ENCODE measurements around the gene ELOVL7. TPM values are rescaled to one million over a fixed set of nuclear protein-coding genes. Genes with fewer than 3 reads are reported as not detected.

The ELOVL7 gene
- total and polyA plus RNA-seq, 8 donors, result 2.3 to 15.0 (median 4.8) TPM

DNA sequence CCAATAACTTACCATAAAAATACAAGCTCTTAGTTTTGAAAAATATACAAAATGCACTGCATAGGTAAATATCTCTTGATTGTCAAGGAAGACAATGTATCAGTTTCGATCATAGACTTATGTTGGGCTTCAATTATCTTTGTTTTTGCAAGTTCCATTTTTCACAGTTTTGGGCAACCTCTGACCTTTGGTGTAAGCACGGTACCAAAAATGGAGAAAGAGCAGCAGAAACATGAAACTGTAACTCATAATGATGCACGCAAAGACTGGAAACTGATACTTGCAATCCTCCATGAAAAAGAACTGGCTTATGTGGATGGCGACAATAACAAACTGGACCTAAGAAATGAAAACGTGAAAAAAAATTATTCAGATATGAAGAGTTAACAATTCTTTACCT, 89.6 kb downstream of the ELOVL7 start:
- intact Hi-C loops (cut with DNase I), result no loop called here
- H3K27ac ChIP-seq, result no peak overlapping the region
- no peaks in the 10 kb centered on the region for H3K4me1 ChIP-seq

DNA sequence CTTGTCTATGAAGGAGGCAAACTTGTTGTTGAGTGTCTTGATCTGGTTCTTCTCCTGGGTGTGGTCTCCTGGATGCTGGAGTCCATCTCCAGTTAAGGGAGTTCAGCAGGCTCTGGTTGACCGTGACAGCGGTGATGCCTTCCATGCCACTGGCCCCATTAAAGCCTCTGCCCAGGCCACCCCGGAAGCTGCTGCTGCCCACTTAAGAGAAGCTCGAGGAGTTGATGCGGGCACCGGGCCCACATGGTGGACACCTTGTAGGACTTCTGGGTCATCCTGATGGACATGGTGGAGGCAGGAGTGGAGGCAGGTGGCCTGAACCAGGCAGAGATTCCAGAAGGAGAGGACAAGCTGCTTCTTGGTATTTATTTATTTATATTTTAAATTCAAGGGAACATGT, 99.4 kb downstream of the ELOVL7 start:
- no peaks in the 10 kb centered on the region for H3K36me3 ChIP-seq
- H3K4me3 ChIP-seq, result no peak overlapping the region
- peak in 1 of 4 donors; percentile 55 for DNase-seq
- intact Hi-C loops (cut with DNase I), result no loop called here
- peaks cover 0 to 17% of the 10 kb centered on the region in 2 donors for H3K9me3 ChIP-seq
- no peaks in the 10 kb centered on the region for H3K27me3 ChIP-seq
- no peak overlapping the region for H3K27ac ChIP-seq
- TF ChIP-seq, protein P1, sequence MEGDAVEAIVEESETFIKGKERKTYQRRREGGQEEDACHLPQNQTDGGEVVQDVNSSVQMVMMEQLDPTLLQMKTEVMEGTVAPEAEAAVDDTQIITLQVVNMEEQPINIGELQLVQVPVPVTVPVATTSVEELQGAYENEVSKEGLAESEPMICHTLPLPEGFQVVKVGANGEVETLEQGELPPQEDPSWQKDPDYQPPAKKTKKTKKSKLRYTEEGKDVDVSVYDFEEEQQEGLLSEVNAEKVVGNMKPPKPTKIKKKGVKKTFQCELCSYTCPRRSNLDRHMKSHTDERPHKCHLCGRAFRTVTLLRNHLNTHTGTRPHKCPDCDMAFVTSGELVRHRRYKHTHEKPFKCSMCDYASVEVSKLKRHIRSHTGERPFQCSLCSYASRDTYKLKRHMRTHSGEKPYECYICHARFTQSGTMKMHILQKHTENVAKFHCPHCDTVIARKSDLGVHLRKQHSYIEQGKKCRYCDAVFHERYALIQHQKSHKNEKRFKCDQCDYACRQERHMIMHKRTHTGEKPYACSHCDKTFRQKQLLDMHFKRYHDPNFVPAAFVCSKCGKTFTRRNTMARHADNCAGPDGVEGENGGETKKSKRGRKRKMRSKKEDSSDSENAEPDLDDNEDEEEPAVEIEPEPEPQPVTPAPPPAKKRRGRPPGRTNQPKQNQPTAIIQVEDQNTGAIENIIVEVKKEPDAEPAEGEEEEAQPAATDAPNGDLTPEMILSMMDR (IDR thresholded peaks at IDR 0.05), result no peak
- no peaks in the 10 kb centered on the region for H3K4me1 ChIP-seq
- ATAC-seq, result no peak

More for the DNA sequence above, 89.6 kb downstream of the ELOVL7 start:
- Histone ChIP-seq H3K9me3 (no peaks in the 10 kb centered on the region), H3K36me3 (no peaks in the 10 kb centered on the region), H3K27me3 (no peaks in the 10 kb centered on the region), H3K4me3 (no peak overlapping the region)
- no peak for DNase-seq
- TF ChIP-seq, protein P1 (IDR thresholded peaks at IDR 0.05), result no peak
- ATAC-seq, result no peak

DNA sequence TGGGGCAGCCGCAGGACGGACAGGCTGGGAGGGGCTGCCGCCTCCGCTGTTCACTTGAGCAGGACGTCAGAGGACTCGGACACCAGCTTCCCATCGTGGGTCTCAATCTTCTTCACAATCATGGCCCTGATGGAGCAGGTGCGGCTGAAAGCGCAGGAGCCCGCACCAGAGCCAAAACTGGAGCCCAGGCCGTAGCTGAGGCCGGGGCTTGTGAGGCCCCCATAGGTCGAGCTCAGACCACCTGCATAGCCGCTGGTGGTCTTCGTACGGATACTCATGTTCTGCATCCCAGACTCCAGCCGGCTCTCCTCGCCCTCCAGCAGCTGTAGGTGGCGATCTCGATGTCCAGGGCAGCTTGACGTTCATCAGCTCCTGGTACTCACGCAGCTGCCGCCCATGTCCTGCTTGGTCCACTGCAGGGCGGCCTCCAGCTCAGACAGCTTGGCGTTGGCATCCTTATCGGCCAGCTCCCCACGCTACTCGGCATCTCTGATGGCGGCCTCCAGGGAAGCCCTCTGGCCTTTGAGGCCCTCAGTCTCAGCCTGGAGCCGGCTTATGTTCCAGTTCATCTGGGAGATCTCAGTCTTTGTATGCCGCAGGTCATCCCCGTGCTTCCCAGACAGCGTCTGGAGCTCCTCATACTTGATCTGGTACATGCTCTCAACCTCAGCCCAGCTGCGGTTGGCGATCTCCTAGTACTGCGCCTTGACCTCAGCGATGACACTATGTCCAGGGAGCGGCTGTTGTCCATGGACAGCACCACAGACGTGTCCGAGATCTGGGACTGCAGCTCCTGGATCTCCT, 100.4 kb downstream of the ELOVL7 start:
- DNase-seq, result peak in 1 of 4 donors; percentile 52
- Histone ChIP-seq H3K27me3 (no peaks in the 10 kb centered on the region), H3K4me1 (no peaks in the 10 kb centered on the region), H3K36me3 (no peaks in the 10 kb centered on the region), H3K4me3 (no peak overlapping the region), H3K9me3 (peaks cover 0 to 21% of the 10 kb centered on the region in 2 donors), H3K27ac (no peak overlapping the region)
- TF ChIP-seq, protein P1 (IDR thresholded peaks at IDR 0.05), result no peak
- intact Hi-C loops (cut with DNase I), result no loop called here
- no peak for ATAC-seq

DNA sequence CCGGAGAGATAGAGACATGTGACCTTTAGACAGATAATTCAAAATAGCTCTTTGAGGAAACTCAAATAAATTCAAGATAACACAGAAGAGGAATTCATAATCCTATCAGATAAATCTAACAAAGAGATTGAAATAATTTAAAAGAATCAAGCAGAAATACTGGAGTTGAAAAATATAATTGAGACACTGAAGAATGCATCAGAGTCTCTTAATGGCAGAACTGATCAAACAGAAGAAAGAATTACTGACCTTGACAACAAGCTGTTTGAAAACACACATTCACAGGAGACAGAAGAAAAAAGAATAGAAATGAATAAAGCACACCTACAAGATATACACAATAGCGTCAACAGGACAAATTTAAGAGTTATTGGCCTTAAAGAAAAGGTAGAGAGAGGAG, 103.7 kb downstream of the ELOVL7 start:
- Histone ChIP-seq H3K36me3 (no peaks in the 10 kb centered on the region), H3K27me3 (no peaks in the 10 kb centered on the region), H3K4me3 (no peak overlapping the region), H3K9me3 (peaks cover 0 to 21% of the 10 kb centered on the region in 2 donors), H3K4me1 (no peaks in the 10 kb centered on the region), H3K27ac (no peak overlapping the region)
- intact Hi-C loops (cut with DNase I), result no loop called here
- no peak for DNase-seq
- TF ChIP-seq, protein P1 (IDR thresholded peaks at IDR 0.05), result no peak
- ATAC-seq, result no peak

DNA sequence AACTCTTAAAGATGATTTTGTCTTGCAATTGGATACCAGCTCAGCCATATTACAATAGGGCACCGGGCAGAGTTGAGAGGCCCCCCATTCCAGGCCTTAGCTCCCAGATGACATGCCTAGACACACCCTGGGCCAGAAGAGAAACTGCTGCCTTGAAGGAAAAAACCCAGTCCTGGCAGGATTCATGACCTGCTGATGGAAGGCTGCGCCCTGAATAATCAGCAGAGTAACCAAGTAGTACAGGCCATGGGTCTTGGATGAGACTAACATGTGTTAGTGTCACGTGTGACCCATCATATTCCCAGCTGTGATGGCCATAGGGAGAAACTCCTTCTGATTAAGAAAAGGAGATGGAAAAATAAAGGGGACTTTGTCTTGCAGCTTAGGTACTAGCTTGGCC, 105.1 kb downstream of the ELOVL7 start:
- TF ChIP-seq, protein P1 (IDR thresholded peaks at IDR 0.05), result no peak
- DNase-seq (no peak), ATAC-seq (no peak)
- intact Hi-C loops (cut with DNase I), result no loop called here
- Histone ChIP-seq H3K4me3 (no peak overlapping the region), H3K27me3 (no peaks in the 10 kb centered on the region), H3K36me3 (no peaks in the 10 kb centered on the region), H3K27ac (no peak overlapping the region), H3K9me3 (peaks cover 0 to 21% of the 10 kb centered on the region in 2 donors), H3K4me1 (no peaks in the 10 kb centered on the region)

Measured in left lung (tissue), 10 donors.